Body of pancreas (tissue), 4 donors: ENCODE measurements around the gene RRM2. TPM values are rescaled to one million over a fixed set of nuclear protein-coding genes. Genes with fewer than 3 reads are reported as not detected.

Source experiments
- ATAC-seq: fragments of 150-250 bp; one replicate; pipeline ENCODE4 v1.9.1; 2016
- DNase-seq, 4 donors: peaks; one replicate each; pipeline ENCODE4 v3.0.0-alpha.2; 2019
- H3K27ac ChIP-seq, 4 donors: fragments of 200-600 bp; sonication (generic); 1 replicate in 3 of 4; 2 replicates in 1 of 4; pipeline versions ENCODE4 v1.5.1 to v1.6.1; 2016 to 2019; ENCODE audit warnings: mild to moderate bottlenecking in 1 of 4, mixed read lengths in 1 of 4, moderate library complexity in 1 of 4
- H3K27me3 ChIP-seq, 2 donors: fragments of 200-600 bp; sonication (generic); one replicate each; pipeline ENCODE4 v1.6.0; 2016; ENCODE audit warnings: mild to moderate bottlenecking in 1 of 2
- H3K36me3 ChIP-seq, 2 donors: fragments of 200-600 bp; sonication (generic); replicated peaks in 1 of 2; 2 replicates each; pipeline ENCODE4 v1.5.1; 2016; ENCODE audit warnings: low read depth in 2 of 2; ENCODE audit not compliant: insufficient read depth in 1 of 2
- H3K4me1 ChIP-seq: fragments of 200-600 bp; sonication (generic); one replicate; pipeline ENCODE4 v1.6.0; 2016
- H3K4me3 ChIP-seq, 2 donors: fragments of 200-600 bp; sonication (generic); 1 replicate in 1 of 2; 2 replicates in 1 of 2; pipeline ENCODE4 v1.5.1; 2016 to 2019
- H3K9me3 ChIP-seq, 3 donors: fragments of 200-600 bp; sonication (generic); 1 replicate in 2 of 3; 2 replicates in 1 of 3; pipeline ENCODE4 v1.5.1; 2016
- POLR2A ChIP-seq, 3 donors: fragments of 450-650 bp; IDR thresholded peaks; one replicate each; pipeline ENCODE4 v1.6.1; 2016; ENCODE audit warnings: antibody characterized with exemption in 3 of 3, mild to moderate bottlenecking in 2 of 3
- WGBS, 2 donors: methylation state at CpG; one replicate each; pipeline ENCODE4 v1.1.5; 2017; 5-methylcytosine and 5-hydroxymethylcytosine counted together
- intact Hi-C: fragments of 100-400 bp; cut with DNase I; formaldehyde crosslinking; loops from one replicate; pipeline ENCODE4 v1.15.1; 2023
- total RNA-seq, 2 donors: library from RNA; depleted of rRNA; stranded (reverse); fragments of >200 nt; gene quantifications; one replicate each; pipeline ENCODE4 v1.1.0, GENCODE V29; 2016
- TF ChIP-seq, protein P1 (sequence below), 7 experiments: fragments of 450-650 bp in 4 of 7; fragments of 200-600 bp in 3 of 7; sonication (generic) in 3 of 7; IDR thresholded peaks; one replicate each; pipeline ENCODE4 v1.5.1; 2016 to 2019; ENCODE audit warnings: antibody characterized with exemption in 7 of 7

Gene RRM2
- total RNA-seq, 2 donors from 2014 or later, result not detected

DNA sequence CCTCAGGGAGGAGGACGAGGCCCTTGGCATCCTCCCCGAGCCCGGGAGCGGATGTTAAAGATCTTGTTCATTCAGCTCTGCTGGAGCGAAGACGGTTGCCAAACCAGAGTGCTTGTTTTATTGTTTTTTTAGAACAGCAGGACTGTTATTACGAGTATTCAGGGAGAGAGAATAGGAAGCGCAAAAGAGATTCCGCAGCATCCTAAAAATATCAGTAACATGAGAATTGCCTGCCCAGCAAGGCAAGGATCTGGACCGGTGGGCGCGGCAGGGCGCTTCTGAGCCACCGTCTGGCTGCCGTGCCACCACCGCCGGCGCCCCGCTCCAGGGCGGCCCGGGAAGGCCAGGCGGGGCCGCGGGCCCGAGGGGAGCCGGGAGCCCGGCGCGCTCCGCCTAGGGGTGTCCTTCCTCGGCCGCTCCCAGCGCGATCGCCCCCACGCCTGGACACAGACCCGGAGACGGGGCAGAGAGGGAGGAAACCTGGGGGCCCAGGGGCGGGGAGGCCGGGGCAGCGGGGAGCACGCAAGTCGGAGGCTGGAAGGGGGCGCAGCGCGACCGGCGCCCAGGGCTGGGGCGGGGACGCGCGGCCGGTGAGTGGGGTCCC is 43.2 kb upstream of the RRM2 start:
- 0 to 1% methylated on average over 14 to 48 of the region's 53 CpGs for WGBS, 2 donors
- H3K4me1 ChIP-seq, result peaks cover 22% of the 10 kb centered on the region
- peak in 3 of 4 donors; percentile 29 to 51 (median 38) for DNase-seq
- peak overlapping the region; percentile 36 to 60 for H3K4me3 ChIP-seq
- intact Hi-C loops, result no loop called here
- H3K27ac ChIP-seq, result peak overlapping the region; percentile 62 to 90 (median 86)
- peak; percentile 49 for ATAC-seq
- TF ChIP-seq, protein P1, sequence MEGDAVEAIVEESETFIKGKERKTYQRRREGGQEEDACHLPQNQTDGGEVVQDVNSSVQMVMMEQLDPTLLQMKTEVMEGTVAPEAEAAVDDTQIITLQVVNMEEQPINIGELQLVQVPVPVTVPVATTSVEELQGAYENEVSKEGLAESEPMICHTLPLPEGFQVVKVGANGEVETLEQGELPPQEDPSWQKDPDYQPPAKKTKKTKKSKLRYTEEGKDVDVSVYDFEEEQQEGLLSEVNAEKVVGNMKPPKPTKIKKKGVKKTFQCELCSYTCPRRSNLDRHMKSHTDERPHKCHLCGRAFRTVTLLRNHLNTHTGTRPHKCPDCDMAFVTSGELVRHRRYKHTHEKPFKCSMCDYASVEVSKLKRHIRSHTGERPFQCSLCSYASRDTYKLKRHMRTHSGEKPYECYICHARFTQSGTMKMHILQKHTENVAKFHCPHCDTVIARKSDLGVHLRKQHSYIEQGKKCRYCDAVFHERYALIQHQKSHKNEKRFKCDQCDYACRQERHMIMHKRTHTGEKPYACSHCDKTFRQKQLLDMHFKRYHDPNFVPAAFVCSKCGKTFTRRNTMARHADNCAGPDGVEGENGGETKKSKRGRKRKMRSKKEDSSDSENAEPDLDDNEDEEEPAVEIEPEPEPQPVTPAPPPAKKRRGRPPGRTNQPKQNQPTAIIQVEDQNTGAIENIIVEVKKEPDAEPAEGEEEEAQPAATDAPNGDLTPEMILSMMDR (IDR thresholded peaks at IDR 0.05), result no peak
- no peak for TF ChIP-seq POLR2A (IDR thresholded peaks at IDR 0.05)
- no peaks in the 10 kb centered on the region for H3K9me3 ChIP-seq
- no peaks in the 10 kb centered on the region for H3K36me3 ChIP-seq
- no peaks in the 10 kb centered on the region for H3K27me3 ChIP-seq

DNA sequence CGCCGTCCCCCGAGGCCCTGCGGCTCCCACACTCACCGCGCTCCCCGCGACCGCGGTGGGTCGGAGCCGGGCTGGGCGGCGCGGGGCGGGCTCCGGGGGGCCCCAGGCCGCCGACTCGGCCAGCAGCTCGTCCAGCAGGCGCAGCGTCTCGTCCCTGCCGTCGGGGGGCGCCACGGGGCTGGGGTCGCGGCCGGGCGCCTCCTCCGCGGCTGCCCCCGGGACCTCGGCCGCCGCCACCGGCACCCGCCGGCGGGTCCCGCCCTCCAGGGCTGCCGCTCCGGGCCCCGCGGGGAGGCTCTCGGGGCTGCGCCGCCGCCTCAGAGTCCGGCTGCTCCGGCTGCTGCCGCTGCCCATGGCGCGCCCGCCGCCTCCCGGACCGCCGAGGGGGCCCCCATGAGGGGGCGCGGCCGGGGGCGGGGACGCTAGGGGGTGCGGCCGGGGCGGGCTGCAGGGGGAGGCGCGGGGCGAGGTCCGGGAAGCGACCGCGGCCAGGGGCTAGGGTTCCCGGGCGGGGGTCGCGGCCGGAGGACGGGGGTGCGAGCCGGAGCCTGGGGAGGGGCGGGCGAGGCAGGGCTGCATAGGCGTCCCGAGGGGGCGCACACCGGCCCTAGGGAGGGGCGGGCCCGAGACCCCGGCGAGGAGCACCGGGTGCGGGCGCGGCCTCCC is 42.5 kb upstream of the RRM2 start, which contains the start of gene CYS1:
TSS of gene CYS1 (minus strand) at position 542 of the 666 bp plus-strand sequence. CDS start at position 354, 188 bp downstream.
- Histone ChIP-seq H3K4me3 (peak within 1 kb of the TSS; percentile 36 to 60), H3K36me3 (no peaks in the 10 kb centered on the region), H3K9me3 (no peaks in the 10 kb centered on the region), H3K27me3 (no peaks in the 10 kb centered on the region), H3K4me1 (peaks cover 22% of the 10 kb centered on the region), H3K27ac (peak within 1 kb of the TSS; percentile 62 to 90 (median 86))
- WGBS, 2 donors, result 0% methylated on average over 6 of the region's 98 CpGs; no CpG with 5 or more reads in 1 of the 2 donors
- DNase-seq, result peak in 3 of 4 donors; percentile 36 to 59 (median 42)
- no peak for TF ChIP-seq POLR2A (IDR thresholded peaks at IDR 0.05)
- TF ChIP-seq, protein P1 (IDR thresholded peaks at IDR 0.05), result peak in 4 of 7 experiments; percentile 8 to 64 (median 40)
- ATAC-seq, result peak; percentile 64
- intact Hi-C loops, result no loop called here

DNA sequence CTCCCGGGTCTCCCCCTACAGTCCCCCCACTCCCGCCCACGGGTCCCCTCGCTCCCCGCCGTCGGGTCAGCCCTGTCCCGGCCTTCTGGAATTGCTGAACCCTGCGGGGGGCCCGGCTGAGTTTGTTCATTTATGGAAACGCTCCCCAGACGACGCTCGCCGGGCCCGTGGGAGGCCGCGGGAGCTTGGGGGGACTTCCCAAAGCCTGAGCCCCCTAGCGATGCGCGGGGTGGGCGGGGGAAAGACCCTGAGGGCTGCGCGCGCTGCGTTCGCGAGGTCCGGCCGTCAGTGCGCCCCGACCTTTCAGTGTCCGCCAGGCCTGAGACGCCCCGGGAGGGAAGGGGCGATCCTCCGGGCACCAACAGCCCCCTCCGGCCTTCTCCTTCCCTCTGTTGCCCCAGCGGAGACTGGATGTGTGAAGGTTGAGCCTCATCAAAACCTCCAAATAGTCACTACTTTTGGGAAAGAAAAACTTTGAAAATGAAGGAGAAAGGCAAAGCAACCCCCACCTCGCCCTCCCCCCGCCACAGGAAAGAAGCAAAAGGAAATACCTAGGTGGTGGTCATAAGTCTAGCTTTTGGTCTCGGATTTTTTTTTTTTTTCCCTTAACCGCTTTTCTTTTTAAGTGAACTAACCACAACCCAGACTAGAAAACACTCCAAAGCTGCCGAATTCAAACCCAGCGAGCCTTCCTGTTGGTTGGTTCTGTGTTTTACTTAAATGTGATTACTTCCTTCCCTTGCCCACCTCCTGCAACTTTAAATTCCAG is 41.8 kb upstream of the RRM2 start:
- 22 to 56% methylated on average over 11 to 39 of the region's 45 CpGs for WGBS, 2 donors
- DNase-seq (peak in 1 of 4 donors; percentile 33), ATAC-seq (peak; percentile 42)
- Histone ChIP-seq H3K4me1 (peaks cover 22% of the 10 kb centered on the region), H3K4me3 (no peak overlapping the region), H3K36me3 (no peaks in the 10 kb centered on the region), H3K27ac (peak overlapping the region; percentile 62 to 90 (median 86)), H3K9me3 (no peaks in the 10 kb centered on the region), H3K27me3 (no peaks in the 10 kb centered on the region)
- intact Hi-C loops, result no loop called here
- TF ChIP-seq POLR2A (IDR thresholded peaks at IDR 0.05), result peak in 2 of 3 donors; percentile 51 to 54
- TF ChIP-seq, protein P1 (IDR thresholded peaks at IDR 0.05), result no peak

DNA sequence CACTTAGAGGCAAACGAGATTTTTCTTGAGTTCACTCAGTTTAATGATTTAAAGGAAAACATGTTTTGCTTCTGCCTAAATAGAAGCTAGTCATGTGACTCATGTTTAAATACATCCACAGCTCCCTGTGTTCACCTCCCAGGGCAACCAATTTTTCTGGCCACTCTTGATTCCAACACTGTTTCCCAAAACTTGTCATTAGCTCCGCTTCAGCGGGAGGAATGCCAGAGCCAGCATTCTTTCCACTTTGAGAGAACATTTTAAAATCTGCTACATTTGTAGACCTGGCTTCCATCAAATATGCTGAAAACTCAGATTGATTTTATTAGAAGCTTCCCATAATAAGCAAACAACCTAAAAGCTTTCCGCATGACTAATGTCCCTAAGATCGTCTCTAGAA is 39.5 kb upstream of the RRM2 start:
- no peaks in the 10 kb centered on the region for H3K9me3 ChIP-seq
- intact Hi-C loops, result no loop called here
- H3K27ac ChIP-seq, result peak overlapping the region in 3 of 4 donors; percentile 83 to 90 (median 89)
- H3K4me1 ChIP-seq, result peaks cover 42% of the 10 kb centered on the region
- H3K27me3 ChIP-seq, result no peaks in the 10 kb centered on the region
- no peak for ATAC-seq
- WGBS, 2 donors, result 42 to 43% methylated on average over 5 of the region's 5 CpGs
- no peak overlapping the region for H3K4me3 ChIP-seq
- H3K36me3 ChIP-seq, result no peaks in the 10 kb centered on the region
- TF ChIP-seq, protein P1 (IDR thresholded peaks at IDR 0.05), result no peak
- TF ChIP-seq POLR2A (IDR thresholded peaks at IDR 0.05), result no peak
- DNase-seq, result peak in 1 of 4 donors; percentile 37
